GM20000 (cell line): ENCODE results near the gene BEND6.
"Not testable (repeated sequence)": the region's sequence is repeated elsewhere in the genome, so short reads cannot be mapped to it uniquely, and the experiment has no call there.

Experiments used
- DNase-seq: peaks from one replicate; pipeline ENCODE4 v3.0.0; 2012; ENCODE audit warnings: low spot score
- TF ChIP-seq, protein P1 (sequence below): IDR thresholded peaks from 2 replicates; pipeline ENCODE4 v1.5.1; 2012; ENCODE audit warnings: mild to moderate bottlenecking, control low read depth; ENCODE audit errors: extremely low read depth, missing control alignments

The BEND6 gene

GRCh38 chr6:57044568-57044967 is 89.7 kb downstream of the BEND6 start:
- TF ChIP-seq, protein P1, sequence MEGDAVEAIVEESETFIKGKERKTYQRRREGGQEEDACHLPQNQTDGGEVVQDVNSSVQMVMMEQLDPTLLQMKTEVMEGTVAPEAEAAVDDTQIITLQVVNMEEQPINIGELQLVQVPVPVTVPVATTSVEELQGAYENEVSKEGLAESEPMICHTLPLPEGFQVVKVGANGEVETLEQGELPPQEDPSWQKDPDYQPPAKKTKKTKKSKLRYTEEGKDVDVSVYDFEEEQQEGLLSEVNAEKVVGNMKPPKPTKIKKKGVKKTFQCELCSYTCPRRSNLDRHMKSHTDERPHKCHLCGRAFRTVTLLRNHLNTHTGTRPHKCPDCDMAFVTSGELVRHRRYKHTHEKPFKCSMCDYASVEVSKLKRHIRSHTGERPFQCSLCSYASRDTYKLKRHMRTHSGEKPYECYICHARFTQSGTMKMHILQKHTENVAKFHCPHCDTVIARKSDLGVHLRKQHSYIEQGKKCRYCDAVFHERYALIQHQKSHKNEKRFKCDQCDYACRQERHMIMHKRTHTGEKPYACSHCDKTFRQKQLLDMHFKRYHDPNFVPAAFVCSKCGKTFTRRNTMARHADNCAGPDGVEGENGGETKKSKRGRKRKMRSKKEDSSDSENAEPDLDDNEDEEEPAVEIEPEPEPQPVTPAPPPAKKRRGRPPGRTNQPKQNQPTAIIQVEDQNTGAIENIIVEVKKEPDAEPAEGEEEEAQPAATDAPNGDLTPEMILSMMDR: no peak
- no peak for DNase-seq

DNA sequence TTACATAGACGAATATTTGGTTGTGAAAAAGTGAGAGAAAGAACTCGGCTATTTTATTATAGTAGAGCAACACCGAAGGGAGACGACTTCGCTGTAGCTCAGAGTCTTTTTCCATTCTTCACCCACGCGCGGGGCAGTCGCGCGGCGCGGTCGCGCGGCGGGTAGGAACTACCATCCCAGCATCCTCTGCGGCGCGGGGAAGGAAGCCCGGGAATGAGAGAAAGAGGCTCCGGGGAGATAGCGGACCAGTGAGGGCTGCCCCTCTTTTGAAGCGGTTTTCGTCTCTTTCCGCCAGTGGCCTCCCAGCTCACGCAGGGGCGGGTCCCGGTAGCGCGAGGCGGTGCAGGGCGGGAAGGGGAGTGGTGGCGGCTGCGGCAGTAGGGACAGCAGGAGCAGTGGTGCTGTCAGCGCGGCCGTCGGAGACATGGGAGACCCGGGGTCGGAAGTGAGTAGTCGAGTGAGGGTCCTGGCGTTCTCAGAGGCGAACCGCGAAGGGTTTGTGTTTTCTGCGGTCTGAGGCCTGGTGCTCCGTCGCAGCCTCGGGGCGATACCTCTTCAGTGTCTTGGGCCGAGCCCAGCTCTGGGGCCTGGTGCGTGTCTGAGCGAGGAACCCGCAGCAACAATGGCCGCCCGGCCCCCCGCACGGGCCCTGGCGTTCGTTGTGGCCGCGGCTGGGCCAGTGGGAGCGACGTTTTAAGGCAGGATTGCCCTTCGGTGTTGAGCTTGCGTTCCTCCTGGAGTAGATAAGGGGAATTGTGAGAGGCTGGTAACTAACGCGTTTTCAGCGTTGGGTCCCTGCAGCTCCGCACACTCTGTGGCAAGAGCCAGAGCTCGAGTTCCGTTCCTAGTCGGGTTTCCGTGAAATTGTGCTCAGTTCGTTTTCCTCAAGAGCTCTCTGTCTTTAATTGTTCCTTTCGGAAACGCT is 91.7 kb downstream of the BEND6 start, which contains the start of gene KIAA1586:
TSS of gene KIAA1586 (plus strand) at position 362 of the 925 bp plus-strand sequence. CDS start at position 425, 63 bp downstream.
- DNase-seq: peak; percentile 87

DNA sequence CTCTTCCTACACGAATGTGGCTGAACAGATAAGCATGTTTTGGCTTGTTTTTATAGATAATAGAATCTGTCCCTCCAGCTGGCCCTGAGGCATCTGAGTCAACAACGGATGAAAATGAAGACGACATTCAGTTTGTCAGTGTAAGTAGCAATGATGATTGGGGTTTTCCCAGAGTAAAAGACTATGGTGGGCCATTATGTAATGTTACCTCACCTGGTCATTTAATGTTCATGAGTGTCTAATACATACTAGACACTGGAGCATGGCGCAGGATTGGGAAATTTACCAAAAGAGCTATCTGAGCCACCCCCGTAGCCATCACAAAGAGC is 92.3 kb downstream of the BEND6 start:
- DNase-seq: not testable (repeated sequence)

DNA sequence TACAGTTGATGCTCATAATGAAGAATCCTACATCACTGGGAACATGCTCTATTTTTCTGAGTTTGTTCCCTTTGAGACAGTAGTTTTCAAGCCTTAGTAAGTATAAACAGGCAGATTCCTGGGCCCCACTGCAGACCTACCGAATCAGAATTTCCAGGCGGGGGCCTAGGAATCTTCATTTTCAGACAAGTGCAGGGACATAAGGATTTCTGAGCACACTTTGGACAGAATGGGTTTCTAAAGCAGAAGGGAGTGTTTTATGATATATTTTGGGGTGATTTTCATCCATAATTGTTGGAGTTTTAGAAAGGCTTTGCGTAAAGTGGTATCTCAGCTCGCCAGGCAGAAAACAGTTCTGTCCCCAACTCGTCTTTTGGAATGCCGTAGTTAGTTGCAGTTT is 93.0 kb downstream of the BEND6 start:
- DNase-seq: not testable (repeated sequence)

DNA sequence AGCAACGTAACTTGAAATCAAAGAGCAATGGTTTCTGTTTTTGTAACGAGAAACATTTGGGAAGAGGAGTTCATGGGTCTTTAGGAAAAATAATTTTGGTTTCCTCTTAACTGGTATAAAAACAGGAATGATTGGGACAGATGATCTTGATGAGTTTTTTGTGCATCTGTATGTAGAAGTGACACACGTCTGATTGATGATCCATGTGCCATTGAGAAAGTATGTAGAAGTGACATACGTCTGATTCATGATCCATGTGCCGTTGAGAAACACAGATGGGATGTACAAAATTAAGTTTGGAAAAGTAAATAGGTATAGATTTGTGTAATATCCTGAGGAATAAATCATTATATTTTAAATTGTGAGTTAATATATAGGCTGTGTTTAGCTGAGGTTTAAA is 93.7 kb downstream of the BEND6 start:
- TF ChIP-seq, protein P1: no peak
- DNase-seq: no peak

GRCh38 chr6:57063847-57064246 is 108.9 kb downstream of the BEND6 start:
- TF ChIP-seq, protein P1: no peak
- DNase-seq: no peak

DNA sequence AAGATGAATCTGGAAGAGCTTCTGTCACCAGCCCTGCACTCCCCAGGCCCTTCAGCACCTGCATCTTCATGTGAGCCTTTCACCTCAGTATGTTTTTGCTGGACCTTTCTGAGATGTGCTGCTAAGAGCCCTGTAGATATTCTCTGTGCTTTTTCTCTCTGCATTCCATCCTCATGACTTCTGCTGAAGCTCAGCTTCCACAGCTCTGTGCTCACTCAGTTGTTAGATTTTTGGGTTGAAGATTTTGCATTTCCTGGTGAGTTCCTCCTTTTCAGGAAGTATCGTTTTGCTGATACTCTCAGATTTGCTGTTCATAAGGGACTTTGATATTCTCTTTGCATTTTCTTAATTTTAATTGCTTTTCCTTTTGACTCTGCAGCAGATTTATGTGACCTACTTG is 109.9 kb downstream of the BEND6 start:
- TF ChIP-seq, protein P1: no peak
- DNase-seq: no peak

GRCh38 chr6:57068061-57068460 is 113.2 kb downstream of the BEND6 start:
- TF ChIP-seq, protein P1: no peak
- no peak for DNase-seq

DNA sequence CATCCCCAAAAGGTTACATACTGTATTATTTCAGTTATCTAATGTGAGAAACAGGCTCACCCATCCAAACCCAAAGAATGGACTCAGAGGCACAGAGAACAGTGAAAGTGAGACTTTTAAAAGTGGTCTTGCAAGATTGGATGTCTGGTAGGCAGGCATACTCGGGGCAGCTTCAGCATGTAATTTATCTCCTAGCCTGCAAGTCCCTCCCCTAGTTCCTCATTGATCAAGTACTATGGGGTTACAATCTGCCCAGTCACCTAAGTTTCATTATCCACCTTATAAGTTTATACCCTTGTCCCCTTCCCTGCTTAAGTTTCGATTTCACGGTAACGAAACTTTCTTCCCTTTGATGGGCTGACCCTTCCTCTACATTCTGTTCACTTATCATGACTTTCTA is 114.3 kb downstream of the BEND6 start:
- TF ChIP-seq, protein P1: no peak
- no peak for DNase-seq
